ENCODE data around the gene YPEL2.

The YPEL2 gene

DNA sequence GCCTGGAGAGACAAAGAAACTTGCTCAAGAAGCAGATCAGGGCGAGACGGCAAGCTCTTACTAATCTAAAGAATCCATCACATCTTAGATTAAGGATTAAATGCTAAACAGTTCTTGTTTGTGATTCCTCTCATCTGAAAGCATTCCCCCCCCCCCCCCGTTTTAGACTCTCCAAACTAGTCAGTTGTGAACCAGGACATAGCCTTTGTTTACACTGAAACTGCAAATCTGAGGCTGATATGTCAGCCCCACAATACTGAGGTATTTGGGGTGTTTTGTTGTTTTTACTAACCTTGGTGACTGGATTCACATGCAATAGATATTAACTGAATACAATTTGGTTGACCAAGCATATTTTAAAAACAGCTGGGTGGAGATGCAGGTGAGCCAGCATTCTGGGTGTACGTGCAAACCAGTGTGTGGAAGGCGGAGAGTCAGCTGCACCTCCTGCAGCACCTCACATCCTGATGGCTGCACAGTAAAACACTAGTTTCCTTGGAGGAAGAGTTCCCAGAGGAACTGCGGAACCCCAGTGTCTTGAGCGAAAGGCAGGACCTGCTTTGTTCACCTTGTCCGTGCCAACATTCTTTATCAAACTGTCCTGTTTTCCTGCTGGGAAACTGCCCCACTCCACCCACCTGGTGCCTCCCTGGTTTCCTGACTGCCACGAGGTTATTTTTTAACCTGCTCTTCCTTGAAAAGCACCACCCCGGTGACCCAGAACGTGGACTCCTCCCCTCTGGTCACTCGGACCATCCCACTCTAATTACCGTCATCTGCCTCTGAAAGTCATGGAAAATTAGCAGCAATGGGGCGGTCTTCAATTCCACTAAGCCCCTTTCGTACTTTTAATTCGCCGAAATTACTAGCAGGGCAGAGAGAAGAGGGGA is 1.2 kb upstream of the YPEL2 start:
- DNase-seq, result no peak

DNA sequence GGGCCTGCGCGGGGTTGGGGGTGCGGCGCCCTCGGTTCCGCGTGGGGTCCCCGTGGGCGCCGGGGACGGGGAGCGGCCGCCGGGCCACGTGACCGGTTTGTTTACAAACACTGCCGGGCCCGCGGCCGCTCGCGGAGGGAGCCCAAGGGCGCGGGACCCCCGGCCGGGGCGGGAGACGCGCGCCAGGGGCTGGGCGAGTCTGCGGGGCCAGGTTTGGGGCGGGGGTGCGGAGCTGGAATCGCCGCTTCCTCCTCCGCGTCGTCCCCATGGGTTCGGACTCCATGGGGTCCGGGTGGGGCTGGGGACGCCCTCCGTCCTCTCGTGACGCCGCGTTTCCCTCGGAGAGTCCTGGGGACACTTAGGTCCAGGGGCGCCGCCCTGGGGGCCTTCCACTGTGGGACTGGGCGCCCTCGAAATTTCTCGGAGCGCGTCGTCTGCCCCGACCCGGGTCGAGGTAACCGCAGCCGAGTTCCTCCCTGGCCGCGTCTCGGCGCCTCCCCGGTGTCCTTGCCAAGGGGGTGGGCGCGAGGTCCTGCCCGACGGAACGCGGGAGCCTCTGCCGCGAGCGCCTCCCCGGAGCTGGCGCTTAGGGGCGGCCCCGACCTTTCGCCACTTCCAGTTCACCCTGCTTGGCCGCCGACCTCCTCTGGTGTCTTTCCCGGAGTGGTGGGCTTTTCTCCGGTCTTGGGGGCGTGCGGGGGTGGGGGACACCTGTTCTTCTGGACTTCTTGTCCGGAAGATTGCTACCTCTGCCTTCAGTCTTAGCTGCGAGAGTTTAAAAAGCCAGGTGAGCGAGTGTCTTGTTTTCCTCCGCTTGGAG is 684 bp downstream of the YPEL2 start:
- no peak for DNase-seq

DNA sequence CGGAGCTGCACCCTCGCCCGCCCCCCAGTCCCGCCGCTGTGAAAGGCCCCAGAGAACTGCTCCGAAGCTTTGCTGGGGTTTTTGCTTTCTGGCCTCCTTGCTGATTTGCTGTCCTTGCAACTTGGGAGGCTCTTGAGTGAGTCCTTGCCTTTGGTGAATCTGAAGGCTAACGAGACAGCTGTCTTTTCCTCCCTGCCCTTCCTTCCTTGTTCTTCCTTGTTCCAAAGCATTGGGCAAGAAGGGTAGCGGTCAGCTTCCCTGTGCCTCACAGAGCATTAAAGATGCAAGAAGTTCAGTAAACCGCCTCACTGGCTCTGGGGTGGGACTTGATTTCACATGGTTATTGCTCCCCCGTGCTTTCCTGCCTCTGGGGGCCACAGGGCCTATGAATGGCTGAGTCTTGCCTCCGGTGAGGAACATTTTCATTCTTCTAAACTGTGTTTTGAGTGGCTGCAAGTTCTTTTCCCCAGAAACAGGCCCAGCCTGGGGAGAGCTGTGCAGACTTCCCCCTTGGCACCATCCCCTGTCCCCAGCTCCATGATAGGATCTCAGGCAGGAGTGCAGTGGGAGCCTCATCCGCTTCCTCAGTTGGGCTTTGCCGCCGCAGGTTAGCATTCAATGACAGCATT is 1.4 kb downstream of the YPEL2 start:
- DNase-seq, result no peak

DNA sequence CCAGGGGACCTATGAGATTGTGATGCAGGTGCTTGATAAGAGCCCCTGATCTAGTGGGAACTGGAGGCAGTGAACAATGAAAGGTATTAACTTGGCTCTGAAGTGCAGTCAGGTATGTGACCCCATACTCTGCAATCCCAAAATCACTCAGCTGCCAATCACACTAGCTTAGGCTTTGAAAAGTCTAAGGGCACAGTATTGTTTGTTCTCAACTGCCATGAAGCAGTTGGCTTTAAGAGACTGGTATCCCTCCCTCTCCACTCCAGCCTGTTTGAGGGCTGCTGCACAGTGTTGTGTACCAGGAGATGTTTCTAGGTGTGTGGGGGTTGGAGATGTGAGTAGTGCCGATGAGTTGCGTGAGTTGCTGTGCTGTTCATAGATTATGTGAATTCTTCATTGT is 2.4 kb downstream of the YPEL2 start:
- no peak for DNase-seq

DNA sequence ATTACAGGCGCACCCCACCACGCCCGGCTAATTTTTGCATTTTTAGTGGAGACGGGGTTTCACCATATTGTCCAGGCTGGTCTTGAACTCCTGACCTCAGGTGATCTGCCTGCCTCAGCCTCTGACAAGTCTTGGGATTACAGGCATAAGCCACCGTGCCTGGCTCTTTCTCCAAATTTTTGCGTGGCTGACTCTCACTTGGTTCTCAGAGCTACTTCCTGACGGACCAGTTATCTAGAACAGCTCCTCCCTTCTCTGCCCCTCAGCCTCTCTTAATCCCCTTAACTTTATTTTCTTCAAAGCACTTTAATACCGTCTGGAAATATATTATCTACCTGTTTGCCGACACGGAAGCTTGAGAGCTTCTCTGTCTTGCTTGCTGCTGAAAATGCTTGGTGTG is 4.2 kb downstream of the YPEL2 start:
- no peak for DNase-seq

DNA sequence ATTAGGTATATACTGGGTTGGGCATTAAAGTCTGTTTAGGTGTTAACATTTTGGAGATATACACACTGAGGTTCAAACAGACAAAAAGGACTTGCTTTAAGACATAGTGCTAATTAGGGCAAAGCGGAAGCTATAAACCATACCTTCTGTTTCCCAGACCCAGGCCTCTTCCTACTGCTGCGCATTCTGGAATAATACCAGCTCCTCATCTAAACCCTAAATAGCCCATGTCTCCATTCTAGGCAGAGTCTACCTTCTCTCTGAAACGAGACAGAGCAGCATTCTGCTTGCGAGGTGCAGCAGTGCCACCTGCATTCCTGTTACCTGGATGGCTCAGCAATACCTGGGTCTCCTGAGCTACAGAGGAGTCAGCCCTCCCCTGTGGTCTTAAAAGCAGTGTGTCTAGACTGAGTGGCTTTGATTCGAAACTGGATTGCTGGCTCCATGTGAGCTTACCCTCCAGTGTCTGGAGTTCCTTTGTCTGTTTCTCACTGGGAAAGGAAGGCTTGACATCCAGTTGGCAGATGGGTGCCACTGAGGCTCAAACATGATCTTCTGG is 6.4 kb downstream of the YPEL2 start:
- DNase-seq, result no peak

DNA sequence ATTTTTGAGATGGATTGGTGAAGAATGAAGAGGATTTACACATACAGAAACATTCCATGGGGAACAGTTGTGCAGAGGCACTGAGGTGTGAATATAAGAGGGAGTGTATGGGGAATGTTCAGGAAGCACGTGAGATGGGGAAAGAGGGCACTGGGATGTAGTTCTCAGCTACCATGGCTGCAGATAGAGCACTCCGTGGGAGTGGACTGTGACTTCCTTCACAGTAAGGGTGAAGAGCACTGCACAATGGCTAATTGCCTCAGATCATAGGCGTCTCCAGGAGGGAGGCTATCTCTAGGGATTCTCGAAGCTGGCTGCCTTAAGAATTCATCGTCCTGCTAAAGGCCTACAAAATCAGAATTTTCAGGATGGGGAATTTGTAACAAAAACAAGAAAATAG is 7.0 kb downstream of the YPEL2 start:
- no peak for DNase-seq

DNA sequence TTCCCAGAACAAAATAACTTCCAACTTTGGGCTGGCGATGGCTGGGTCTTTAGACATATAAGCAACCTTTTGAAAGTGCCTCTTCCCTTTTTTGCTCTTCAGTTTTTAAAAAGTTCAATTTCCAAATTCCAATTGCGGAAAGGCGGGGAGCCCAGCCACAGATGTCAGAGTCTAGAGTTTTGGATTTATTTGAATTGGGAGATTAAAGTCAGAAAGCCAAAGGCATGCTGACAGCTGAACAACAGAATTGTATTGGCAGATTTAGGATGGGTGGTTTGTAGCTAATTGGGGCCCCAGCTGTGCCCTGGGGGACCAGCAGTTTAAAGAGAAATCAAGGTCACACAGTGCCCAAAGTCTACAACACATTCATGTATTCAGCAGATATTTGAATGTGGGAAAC is 10.5 kb downstream of the YPEL2 start:
- DNase-seq, result no peak

DNA sequence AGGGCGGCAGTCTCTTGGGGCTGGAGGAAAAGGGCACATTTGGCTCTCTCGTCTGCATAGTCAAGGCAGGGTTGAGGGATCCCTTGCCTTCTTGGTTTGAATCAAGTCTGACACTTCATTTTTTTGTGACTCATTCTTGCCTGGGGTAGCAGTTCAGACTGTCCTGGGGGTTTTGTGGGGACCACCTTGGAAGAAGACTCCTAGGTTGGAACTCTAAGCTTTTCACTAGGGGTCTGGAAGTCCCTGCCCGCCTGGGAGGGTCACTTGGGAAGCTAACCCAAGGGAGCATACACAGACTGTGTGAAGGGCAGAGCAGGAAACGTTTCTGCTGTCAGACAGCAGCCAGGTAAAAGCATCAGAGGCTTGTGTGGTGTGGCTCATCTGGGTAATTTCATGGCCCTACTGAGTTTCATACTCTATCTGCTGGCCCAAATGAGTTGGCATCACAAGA is 11.3 kb downstream of the YPEL2 start:
- no peak for DNase-seq

DNA sequence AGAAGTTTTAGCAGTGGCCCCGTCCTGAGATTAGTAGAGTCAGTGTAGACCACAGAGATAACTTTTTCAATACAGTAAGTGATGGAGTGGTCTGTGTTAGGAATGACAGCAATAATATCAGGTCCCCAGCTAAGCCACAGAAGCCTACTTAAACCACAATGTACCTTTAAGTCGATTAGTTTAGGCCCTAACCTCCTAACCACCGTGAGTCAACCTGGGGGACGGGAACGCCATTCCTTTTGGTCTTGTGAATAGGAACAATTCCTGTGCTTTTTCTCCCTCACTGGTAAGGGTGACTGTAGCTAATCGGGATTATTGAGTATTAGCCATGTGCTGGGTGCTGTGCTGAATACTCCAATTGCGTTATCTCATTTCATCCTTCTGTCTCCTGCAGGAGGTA is 14.0 kb downstream of the YPEL2 start:
- DNase-seq, result no peak

DNA sequence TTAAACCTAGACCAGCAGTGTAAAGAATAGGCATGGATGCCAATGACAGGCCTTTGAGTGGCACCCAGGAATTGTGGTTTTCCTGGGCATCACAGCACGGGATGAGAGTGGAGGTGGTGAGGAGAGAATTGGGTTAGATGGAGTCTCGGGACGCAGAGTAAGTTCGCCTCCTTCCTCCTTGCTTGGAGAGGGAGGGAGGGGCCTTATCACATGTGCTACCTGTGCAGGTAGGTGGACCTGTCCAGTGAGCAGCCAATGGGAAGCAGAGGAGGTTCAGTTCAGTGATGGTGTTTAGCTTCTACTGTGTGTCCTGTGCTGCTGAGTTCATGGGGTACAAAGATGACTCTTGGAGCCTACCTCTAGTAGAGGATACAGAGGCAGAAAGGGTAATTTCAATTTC is 14.9 kb downstream of the YPEL2 start:
- no peak for DNase-seq

DNA sequence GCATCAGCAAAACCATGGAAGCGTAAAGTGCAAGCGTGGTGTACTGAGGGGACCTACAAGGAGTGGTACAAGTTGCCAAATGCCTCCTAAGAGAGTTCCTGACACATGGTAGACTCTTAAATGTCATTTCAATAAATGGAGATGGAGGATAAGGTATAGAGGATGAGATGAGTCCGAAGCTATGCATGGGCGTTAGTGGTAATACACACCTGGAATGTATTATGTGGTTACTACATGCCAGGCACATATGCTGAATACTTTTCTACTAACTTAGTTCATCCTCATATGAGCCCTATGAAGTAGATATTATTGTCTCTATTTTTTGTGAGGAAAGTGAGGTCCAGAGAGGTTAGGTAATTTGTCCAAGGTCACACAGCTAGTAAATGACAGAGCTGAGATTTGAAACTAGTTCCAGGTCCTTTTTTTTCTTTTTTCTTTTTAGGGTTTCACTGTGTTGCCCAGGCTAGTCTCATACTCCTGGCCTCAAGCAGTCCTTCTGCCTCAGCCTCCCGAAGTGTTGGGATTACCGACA is 15.5 kb downstream of the YPEL2 start:
- no peak for DNase-seq

DNA sequence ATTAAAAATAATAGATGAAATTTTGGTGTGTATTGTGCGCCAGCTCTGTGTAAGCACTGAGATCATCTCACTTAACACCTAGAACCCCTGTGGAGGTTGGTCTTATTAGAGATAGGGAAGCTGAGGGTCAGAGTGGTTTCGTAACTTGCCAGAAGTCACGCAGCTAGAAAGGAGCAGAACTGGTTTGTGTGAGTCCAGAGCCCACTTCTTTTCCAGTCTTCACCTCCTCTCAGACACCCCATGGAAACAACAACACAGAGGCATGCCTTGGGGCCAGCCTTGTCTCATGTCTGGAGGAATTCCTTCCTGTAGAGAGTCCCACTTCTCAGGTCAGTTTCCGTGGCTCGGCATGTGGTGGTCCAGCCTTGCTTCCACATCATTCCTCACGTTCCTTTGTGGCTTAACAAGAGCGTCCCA is 16.5 kb downstream of the YPEL2 start:
- no peak for DNase-seq

DNA sequence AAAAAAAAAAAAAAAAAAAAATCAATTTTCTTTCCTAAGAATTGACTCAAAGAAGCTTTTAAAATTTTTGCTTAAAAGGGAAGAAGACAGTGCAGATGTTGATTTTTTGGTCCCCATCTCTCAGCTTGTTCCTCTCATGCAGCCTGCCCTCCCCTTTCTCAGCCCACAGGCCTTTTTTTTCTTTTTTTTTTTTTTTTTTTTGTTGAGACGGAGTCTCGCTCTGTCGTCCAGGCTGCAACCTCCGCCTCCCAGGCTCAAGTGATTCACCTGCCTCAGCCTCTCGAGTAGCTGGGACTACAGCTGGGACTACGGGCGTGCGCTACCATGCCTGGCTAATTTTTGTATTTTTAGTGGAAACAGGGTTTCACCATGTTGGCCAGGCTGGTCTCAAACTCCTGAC is 17.7 kb downstream of the YPEL2 start:
- no peak for DNase-seq

DNA sequence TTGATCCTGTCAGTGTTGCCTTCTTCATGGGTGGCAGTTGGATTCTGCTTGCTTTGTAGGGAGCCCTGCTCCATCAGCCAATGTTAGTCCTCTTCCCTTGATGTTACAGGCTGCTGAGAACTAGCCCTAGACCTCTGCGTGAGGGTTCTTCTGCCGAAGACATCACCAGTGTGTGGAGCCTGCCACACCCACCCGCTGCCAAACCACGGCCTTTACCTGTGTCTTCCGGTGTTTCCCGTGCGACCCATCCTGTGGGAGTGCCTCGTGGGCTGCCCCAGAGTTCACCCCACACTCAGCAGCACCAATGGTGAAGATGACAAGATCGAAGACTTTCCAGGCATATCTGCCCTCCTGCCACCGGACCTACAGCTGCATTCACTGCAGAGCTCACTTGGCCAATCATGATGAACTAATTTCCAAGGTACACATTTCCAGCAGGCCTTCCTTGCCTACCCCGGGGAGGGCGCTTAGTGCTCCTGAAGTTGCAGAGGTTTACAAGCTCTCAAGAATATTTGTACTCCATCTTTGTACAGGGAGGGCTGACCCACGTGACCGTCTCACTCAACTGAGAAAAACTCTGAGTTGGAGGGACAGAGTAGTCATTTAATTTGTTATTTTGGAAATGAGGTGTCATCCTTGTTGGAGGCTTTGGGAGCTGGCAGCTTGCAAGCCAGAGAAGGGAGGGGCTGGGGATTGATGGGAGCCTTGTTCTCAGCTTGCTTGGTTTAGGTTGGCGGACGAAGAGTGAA is 21.8 kb downstream of the YPEL2 start:
- DNase-seq, result no peak

DNA sequence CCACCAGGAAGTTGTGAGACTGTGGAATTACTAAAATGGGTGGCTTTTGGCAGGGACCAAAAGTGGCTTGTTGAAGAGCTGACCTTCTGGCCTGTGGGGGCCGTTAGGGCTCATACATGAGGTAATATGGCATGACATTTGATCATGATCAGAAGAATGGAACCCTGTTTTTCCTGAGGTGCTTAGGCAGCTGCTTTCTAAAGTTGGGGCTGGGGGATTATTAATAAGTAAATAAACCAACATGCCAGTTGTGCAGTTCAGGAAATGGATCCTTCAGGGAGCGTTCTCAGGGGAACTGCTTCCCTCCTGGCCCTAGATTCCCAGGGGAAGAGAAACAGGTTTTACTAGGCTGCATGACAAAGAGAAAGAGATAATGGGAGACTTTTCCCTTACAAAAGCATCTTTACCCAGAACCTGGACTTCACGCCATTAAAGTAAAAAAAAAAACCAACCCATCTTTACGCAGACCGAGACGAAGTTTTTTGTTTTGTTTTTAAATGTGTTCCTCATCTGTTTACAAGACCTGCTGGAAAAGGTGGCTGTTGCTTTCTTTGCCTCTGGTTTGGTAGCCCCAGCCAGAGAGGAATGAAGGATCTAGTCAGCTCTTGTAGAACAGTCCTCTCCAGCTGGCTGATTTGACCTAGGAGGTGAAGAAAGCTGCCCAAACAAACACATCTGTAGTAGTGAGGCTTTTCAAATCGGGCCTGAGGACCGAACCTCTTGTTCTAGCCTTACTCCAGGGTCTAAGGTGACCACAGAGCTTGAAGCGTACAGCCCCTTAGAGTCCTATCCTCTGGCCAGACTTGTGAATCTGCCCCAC is 22.7 kb downstream of the YPEL2 start:
- no peak for DNase-seq

DNA sequence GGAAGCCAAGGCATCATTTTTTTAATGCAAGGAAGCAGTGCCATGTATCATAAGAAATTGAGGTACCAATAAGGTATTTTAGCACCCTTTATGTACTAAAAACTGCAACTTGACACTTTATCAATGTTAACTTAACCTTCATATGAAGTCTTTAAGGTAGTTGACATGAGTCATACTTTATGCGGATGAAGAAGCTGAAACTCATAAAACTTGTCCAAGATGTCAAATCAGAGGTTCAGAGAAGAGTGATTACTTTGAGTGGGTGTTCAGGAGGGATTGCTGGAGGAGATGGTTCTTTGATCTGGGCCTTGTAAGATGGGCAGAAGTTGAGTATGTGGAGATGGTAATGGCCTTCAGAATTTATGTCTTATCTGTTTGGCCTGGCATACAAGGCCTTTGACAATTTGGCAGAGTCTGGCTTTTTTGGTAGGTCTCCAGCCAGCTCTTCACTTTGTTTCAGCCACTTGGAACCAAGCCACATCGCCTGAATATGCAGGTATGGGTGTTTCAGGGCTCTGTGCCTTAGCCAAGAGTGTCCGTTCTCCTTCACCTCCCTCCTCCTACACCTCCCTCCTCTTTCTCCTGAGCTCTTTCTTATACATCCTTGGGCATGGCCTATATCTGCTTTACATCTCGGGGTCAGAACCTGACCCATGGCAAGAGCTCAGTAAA is 23.7 kb downstream of the YPEL2 start:
- no peak for DNase-seq

DNA sequence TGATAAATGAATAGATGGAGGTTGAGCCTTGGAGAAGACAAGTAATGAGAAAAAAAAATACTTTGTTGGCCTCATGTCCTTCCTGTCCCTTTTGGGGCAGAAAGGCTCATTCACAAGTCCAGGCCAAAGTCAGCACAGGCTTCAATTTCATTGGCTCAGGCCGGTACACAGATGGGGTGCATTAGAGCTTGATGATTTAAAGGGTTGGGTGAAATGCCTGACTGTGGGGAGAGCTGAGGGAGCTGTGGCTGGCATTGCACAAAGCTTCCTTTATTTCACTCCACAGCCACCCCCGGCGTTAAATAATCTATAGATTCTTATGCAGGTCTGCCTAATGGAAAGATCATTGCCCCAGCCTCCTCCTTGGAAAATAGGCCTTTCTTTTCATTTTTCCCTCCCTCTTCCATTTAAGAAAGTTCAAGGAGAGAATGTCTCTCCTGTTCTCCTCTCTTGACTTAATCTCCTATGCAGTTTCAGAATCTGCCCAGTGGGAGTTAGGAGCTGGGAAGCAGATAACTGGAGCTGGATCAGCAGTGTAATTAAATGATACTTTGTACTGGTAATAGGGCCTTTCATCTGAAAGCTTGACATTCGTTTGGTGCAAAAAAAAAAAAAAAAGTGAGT is 24.4 kb downstream of the YPEL2 start:
- no peak for DNase-seq

DNA sequence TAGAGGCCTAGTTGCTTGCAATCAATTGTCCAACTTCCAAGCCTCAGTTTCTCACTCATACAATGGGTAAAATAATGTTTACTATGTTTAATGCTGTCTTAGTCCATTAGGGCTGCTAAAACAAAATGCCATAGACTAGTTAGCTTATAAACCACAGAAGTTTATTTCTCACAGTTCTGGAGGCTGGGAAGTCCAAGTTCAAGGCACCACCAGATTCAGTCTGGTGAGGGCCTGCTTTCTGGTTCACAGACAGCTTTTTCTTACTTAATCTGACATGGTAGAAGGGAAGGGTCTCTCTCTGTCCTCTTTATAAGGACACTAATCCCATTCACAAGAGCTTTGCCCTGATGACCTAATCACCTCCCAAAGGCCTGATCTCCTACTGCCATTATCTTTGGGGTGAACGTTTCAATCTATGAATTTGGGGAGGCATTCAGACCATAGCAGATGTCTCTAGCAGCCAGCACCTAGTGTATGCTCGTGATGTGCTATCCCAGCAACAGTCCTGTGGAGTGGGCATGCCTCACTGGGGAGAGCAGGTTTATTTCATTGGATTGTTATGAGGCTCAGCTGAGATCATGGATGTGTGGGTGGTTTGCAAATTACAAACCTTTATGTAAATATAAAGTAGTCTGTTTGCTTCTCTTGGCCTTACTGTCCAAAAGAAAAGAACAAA is 25.2 kb downstream of the YPEL2 start:
- no peak for DNase-seq

DNA sequence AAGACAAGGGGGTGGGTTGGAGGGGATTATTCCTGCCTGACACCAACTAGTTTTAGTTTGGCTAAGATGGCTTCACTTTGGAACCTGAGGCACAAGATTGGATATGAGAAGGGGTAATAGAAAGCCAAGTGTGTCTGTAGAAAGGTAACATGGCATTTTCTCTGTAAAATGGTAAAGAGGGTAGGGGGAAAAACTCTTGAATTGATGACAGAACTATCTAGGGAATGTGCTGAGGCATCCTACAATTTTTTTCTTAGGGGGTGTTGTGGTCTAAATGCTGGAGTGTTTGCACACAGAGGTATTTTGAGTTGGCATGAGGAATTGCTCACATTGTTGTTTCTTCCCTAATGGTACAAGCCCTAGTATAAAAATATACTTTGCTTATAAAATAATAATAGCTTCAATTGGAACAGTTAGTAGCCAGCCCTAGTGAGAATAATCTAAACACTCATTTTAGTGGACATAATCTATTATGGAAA is 25.8 kb downstream of the YPEL2 start:
- peak; percentile 67 for DNase-seq

Data from fibroblast of skin of right biceps (primary cell).